Activated naive CD8-positive, alpha-beta T cell treated with anti-CD3 and anti-CD28 coated beads, Interleukin-2, amount 10 ng/mL, durations not matched to agents 7 days and 5 days (primary cell): ENCODE results near the gene AFAP1. TPM values are rescaled to one million over a fixed set of nuclear protein-coding genes. Genes with fewer than 3 reads are reported as not detected.

Source experiments
- ATAC-seq: fragments of 150-1000 bp; cut with Tn5 transposase; one replicate; pipeline ENCODE4 v1.10.0; 2021; ENCODE audit warnings: low read depth, moderate library complexity
- POLR2A ChIA-PET: fragments of 350-600 bp; sonication (Branson Sonifier 250); formaldehyde crosslinking; loops from one replicate; lab custom pipeline; 2021; ENCODE audit warnings: antibody characterized with exemption; lab: Charles Lee
- DNase-seq: peaks from one replicate; pipeline ENCODE4 v3.0.0; 2021
- H3K27ac Mint-ChIP-seq: one replicate; pipeline ENCODE4 v1.8.0; 2022; ENCODE audit warnings: mild to moderate bottlenecking, mixed read lengths
- H3K27me3 Mint-ChIP-seq: one replicate; pipeline ENCODE4 v1.8.0; 2022; ENCODE audit warnings: mild to moderate bottlenecking, moderate library complexity, mixed read lengths
- H3K36me3 Mint-ChIP-seq: one replicate; pipeline ENCODE4 v1.8.0; 2021; ENCODE audit warnings: mild to moderate bottlenecking, mixed read lengths
- H3K4me1 Mint-ChIP-seq: one replicate; pipeline ENCODE4 v1.8.0; 2021; ENCODE audit warnings: mixed read lengths
- H3K4me3 Mint-ChIP-seq: one replicate; pipeline ENCODE4 v1.8.0; 2022; ENCODE audit warnings: mild to moderate bottlenecking, moderate library complexity, mixed read lengths
- H3K9me3 Mint-ChIP-seq: one replicate; pipeline ENCODE4 v1.8.0; 2021; ENCODE audit warnings: mixed read lengths
- total RNA-seq, 2 experiments: library from RNA; stranded (reverse); gene quantifications; one replicate each; pipeline ENCODE4 v1.2.3, GENCODE V29; 2021

AFAP1 gene
- total RNA-seq, 2 experiments from 2014 or later = 9.9 to 12.2 TPM

DNA sequence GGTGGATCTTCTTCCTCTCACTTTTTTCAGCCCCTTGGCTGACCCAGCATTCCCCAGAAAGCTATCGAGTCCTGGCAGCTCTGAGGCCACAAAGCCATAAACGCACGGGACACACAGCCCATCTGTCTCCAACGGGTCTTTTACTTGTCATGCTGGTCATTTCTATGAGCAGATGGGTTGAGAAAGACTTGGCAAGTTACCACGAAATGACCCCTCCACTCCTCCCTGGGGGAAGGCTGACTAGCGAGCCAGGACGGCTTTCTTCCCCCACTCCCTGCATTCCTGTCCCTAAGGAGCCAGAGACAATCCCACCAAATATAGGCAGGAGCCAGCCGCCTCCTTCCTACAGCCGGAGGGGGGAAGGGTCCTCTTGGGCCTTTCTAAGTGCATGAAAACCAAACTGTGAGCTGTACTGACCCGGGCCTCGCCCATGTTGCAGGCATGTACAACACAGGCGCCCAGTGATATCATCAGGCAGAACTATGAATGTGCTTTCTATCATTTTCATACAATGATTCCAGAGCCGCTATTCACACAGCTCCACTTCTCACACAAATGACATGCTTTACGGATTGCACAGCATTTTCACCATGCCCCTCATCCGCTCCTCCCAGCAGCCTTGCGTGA lies 28.6 kb downstream of the AFAP1 start:
- H3K36me3 Mint-ChIP-seq = peaks cover 4% of the 10 kb centered on the region
- H3K4me3 Mint-ChIP-seq = no peak overlapping the region
- no peaks in the 10 kb centered on the region for H3K9me3 Mint-ChIP-seq
- H3K27me3 Mint-ChIP-seq = no peaks in the 10 kb centered on the region
- H3K27ac Mint-ChIP-seq = no peak overlapping the region
- DNase-seq (no peak), ATAC-seq (no peak)
- POLR2A ChIA-PET = no interaction called here
- peaks cover 15% of the 10 kb centered on the region for H3K4me1 Mint-ChIP-seq

DNA sequence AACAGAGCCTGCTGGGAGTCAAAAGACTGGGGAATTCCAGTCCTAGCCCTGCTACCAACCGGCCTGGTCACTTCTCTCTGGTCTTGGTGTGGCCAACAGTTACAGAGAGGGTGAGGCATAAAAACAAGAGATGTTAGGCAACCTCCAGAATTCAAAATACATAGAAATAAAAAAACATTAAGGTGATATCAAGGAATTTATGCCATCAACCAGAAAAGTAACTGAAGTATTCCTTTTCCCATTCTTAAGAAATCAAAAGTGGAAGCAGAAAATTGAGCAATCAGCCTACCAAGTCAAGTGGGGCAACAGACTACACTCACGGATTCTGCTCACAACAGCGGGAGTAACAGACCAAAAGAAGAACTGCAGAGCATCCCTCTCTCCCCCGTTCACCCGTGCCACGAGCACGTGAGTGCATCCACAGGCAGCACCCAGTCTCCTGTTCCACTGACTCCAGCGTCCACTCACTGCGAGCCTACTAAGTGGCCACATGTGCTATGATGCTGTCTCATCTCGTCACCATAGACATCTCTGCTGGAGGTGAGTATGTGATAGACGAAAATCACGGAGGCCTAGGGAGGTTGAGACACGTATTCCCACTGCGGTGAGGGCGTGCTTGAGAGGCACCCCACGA lies 29.3 kb downstream of the AFAP1 start:
- peaks cover 13% of the 10 kb centered on the region for H3K4me1 Mint-ChIP-seq
- no peak overlapping the region for H3K27ac Mint-ChIP-seq
- H3K4me3 Mint-ChIP-seq = no peak overlapping the region
- peaks cover 4% of the 10 kb centered on the region for H3K36me3 Mint-ChIP-seq
- POLR2A ChIA-PET = no interaction called here
- H3K9me3 Mint-ChIP-seq = no peaks in the 10 kb centered on the region
- DNase-seq = no peak
- ATAC-seq = no peak
- no peaks in the 10 kb centered on the region for H3K27me3 Mint-ChIP-seq

DNA sequence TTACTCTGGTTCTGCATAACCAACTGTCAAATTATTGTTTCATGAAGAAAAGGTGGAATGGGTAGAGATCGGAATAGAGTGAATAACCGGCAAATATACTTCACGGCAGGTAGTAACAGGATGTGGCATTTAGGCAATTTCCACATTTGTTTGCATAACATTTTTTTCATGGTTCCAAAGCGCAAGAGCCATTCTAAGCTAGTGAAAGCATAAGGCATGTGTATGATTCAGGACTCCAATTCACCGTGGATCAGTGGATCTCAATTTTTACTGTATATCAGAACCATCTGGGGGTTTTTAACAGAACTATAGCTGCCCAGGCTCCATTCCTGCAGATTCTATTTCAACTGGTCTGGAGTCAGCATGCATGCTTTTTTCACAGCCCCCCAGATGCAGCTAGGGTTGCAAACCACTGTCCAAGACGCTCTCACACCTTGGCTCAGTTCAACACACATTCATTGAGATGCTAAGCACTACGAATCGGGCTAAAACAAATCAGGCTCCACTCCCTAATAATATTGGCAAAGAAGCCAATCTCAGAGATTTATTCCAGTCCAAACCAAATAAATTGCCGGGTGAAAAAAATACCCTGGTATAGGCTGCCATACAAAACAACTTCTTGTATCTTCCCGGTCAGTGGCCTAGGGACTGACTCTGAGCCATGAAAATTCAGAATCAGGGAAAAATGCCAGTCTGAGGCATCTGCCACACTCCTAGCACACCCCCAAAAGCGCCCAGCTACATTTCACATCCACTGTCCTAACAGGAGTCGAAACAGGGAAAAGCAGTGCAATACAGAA lies 30.0 kb downstream of the AFAP1 start:
- no peak overlapping the region for H3K4me3 Mint-ChIP-seq
- POLR2A ChIA-PET = interaction anchor here (1.0 to 1.2 kb wide), 2 partner anchors 30 to 50 kb away, joined by 3 to 4 read pairs; partner anchors contain the start of gene AFAP1
- H3K9me3 Mint-ChIP-seq = no peaks in the 10 kb centered on the region
- no peak for ATAC-seq
- no peak for DNase-seq
- peaks cover 1% of the 10 kb centered on the region for H3K36me3 Mint-ChIP-seq
- H3K27me3 Mint-ChIP-seq = no peaks in the 10 kb centered on the region
- H3K4me1 Mint-ChIP-seq = peaks cover 8% of the 10 kb centered on the region
- H3K27ac Mint-ChIP-seq = no peak overlapping the region

DNA sequence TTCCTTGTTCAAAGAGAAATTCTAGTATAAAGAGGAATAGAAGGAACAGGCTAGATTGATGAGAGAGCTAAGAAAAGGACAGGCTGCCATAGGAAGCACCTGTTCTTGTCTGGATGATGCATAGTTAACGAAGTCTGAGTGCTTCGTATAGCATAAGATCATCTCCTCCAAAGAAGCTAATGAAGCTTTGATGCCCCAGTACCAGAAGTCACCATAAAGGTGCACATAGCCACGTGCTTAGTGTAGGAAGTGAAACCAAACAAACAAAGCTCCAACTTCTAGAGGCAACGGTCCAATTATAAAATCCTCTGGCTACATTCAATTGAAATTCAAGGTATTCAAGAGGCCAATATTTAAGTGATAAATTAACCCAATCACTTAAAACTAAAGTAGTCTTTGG lies 31.0 kb downstream of the AFAP1 start:
- POLR2A ChIA-PET = interaction anchor here (1.0 to 1.2 kb wide), 2 partner anchors 31 to 51 kb away, joined by 3 to 4 read pairs; partner anchors contain the start of gene AFAP1
- H3K27me3 Mint-ChIP-seq = no peaks in the 10 kb centered on the region
- H3K27ac Mint-ChIP-seq = no peak overlapping the region
- no peaks in the 10 kb centered on the region for H3K9me3 Mint-ChIP-seq
- peaks cover 8% of the 10 kb centered on the region for H3K4me1 Mint-ChIP-seq
- peaks cover 1% of the 10 kb centered on the region for H3K36me3 Mint-ChIP-seq
- ATAC-seq (no peak), DNase-seq (no peak)
- H3K4me3 Mint-ChIP-seq = no peak overlapping the region

- POLR2A ChIA-PET = no interaction called here
- ATAC-seq = no peak
- DNase-seq = no peak
- Mint-ChIP-seq H3K27me3 (no peaks in the 10 kb centered on the region), H3K4me3 (no peak overlapping the region), H3K9me3 (no peaks in the 10 kb centered on the region), H3K27ac (no peak overlapping the region), H3K4me1 (peaks cover 16% of the 10 kb centered on the region), H3K36me3 (no peaks in the 10 kb centered on the region)
These were observed 32.5 kb downstream of the AFAP1 start for GRCh38 chr4:7907142-7907541.

DNA sequence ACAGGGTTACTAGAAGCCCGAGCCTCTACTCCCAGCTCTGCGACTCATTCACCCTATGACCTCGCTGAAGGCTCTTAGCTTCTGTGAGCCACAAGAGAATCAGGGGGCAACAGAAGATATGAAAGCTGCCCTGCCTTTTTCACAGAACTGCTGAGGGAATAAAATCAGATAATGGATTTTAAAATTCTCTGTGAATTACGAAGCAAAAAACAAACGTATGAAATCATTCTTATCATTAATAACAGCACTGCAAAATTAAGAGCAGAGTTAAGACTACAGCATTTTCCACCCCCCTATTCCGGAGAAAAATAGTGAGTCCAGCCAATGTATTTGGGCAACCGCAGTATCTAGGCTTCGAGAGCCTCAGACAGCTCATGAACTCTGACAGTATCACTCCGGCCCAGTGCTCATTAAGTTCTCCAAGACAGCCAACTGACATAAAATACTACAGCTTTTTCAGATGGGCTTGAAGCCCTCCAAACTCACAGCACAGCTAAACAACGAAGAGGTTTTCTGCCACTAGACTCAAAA lies 33.4 kb downstream of the AFAP1 start:
- H3K4me3 Mint-ChIP-seq = no peak overlapping the region
- no peaks in the 10 kb centered on the region for H3K36me3 Mint-ChIP-seq
- ATAC-seq (no peak), DNase-seq (no peak)
- POLR2A ChIA-PET = no interaction called here
- H3K27me3 Mint-ChIP-seq = no peaks in the 10 kb centered on the region
- H3K27ac Mint-ChIP-seq = no peak overlapping the region
- H3K4me1 Mint-ChIP-seq = peaks cover 18% of the 10 kb centered on the region
- no peaks in the 10 kb centered on the region for H3K9me3 Mint-ChIP-seq

GRCh38 chr4:7904952-7905915 lies 34.4 kb downstream of the AFAP1 start:
- H3K9me3 Mint-ChIP-seq = no peaks in the 10 kb centered on the region
- H3K36me3 Mint-ChIP-seq = no peaks in the 10 kb centered on the region
- POLR2A ChIA-PET = no interaction called here
- no peak for DNase-seq
- no peak overlapping the region for H3K27ac Mint-ChIP-seq
- H3K4me1 Mint-ChIP-seq = peaks cover 19% of the 10 kb centered on the region
- ATAC-seq = no peak
- peaks cover 3% of the 10 kb centered on the region for H3K27me3 Mint-ChIP-seq
- no peak overlapping the region for H3K4me3 Mint-ChIP-seq

DNA sequence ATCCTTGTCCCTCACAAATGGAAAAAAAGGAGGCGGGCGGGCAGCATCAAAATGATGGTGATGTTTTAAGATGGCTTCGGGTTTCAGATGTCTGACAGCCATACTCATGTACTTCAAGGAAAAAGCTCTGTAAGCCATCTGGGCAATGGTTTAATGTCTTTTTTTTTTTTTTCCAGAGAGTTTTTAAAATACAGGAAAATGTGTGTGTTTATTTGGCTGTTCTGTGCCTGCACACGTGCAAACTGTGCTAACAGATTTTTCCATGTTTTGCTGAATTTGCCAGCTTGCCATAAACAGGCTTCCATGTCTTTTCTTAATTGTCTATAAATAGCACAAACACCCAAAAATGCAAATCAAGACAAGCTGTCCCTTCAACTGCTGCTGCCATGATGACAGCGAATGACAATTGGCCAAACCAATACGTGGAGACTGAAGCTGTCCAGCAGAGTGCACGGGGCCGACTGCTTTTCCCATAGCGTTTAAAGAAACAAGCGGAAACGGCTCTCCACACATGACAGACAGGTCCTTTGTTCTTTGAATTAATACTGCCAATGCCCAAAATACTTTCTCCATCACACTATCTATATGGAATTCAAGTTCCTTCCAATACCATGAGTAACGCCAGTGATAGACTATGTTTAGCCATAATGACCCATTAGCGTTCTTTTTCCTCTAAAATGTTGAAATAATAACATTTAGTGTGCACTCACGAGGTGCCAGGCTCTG lies 35.7 kb downstream of the AFAP1 start:
- POLR2A ChIA-PET = no interaction called here
- Mint-ChIP-seq H3K4me1 (peaks cover 16% of the 10 kb centered on the region), H3K27ac (no peak overlapping the region), H3K27me3 (peaks cover 4% of the 10 kb centered on the region), H3K4me3 (no peak overlapping the region), H3K9me3 (no peaks in the 10 kb centered on the region), H3K36me3 (no peaks in the 10 kb centered on the region)
- DNase-seq (no peak), ATAC-seq (no peak)

DNA sequence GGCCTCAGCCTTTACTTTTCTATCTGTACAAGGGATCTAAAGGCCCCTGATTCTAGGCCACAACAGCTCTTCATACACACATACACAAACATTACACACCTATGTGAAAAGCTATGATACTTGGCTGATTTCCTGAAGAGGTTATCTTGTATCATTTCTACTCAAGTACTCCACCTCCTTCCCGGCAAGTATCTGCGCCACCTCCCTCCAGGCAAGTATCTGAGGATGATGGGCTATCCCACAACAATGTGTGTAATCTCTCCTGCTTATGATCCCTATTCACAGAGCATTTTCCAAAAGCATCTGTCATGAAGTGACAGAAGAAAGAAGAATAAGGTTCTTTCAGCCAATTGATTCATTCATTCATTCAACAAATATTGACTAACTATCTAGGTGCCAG lies 36.8 kb downstream of the AFAP1 start:
- ATAC-seq = no peak
- Mint-ChIP-seq H3K36me3 (peaks cover 2% of the 10 kb centered on the region), H3K4me3 (no peak overlapping the region), H3K27me3 (peaks cover 4% of the 10 kb centered on the region), H3K27ac (no peak overlapping the region), H3K9me3 (peaks cover under 1% of the 10 kb centered on the region), H3K4me1 (peaks cover 14% of the 10 kb centered on the region)
- DNase-seq = no peak
- POLR2A ChIA-PET = no interaction called here

DNA sequence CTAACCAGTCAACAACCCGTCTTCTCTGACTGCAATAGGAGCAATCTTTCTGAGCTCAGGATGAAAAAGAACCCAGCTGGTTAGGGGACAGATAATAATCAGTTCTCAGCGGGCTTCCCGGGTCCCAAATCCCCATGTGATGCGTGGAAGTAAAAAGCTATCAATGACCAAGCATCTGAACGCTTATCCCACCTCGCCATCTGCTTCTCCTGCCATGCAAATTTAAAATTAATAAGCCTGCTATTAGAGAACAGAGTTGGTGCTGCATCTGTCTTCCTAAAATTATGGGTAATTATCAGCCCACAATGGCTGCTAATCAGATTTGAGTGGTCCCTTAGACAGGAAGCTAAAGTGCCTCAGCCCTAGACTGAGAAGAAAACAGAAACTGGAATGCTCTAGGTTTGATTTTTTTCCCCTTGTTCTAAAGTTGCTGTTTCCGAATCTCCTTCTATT lies 37.5 kb downstream of the AFAP1 start:
- H3K27ac Mint-ChIP-seq = peak overlapping the region; percentile 17

GRCh38 chr4:7901311-7901885 lies 38.3 kb downstream of the AFAP1 start:
- POLR2A ChIA-PET = no interaction called here
- Mint-ChIP-seq H3K4me3 (no peak overlapping the region), H3K36me3 (peaks cover 3% of the 10 kb centered on the region), H3K9me3 (peaks cover 2% of the 10 kb centered on the region), H3K27me3 (peaks cover 4% of the 10 kb centered on the region), H3K4me1 (peaks cover 14% of the 10 kb centered on the region), H3K27ac (no peak overlapping the region)
- DNase-seq (no peak), ATAC-seq (no peak)

More for the DNA sequence above, 37.5 kb downstream of the AFAP1 start:
- peaks cover 2% of the 10 kb centered on the region for H3K9me3 Mint-ChIP-seq
- peaks cover 13% of the 10 kb centered on the region for H3K4me1 Mint-ChIP-seq
- DNase-seq = no peak
- H3K36me3 Mint-ChIP-seq = peaks cover 3% of the 10 kb centered on the region
- POLR2A ChIA-PET = no interaction called here
- H3K4me3 Mint-ChIP-seq = no peak overlapping the region
- peaks cover 4% of the 10 kb centered on the region for H3K27me3 Mint-ChIP-seq
- no peak for ATAC-seq
